HG03439 (cell line): ENCODE measurements around the gene ADARB2.

Source experiments
- ATAC-seq: cut with Tn5 transposase; IDR thresholded peaks from one replicate; pipeline ENCODE4 v1.9.1; 2021; ENCODE audit warnings: mild to moderate bottlenecking, moderate library complexity; ENCODE audit not compliant: unreplicated experiment

The ADARB2 gene

DNA sequence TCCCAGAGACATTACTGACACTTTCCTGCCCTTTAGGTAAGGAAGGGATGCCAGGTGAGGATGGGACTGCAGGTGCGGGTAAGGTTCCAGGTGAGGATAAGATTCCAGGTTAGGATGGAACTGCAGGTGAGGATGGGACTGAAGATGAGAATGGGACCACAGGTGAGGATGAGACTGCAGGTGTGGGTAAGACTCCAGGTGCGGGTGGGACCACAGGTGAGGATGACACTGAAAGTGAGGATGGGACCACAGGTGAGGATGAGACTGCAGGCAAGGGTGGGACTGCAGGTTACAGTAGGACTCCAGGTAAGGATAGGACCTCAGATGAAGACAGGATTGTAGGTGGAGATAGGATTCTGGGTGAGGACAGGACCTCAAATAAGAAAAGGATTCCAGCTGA lies 358.9 kb downstream of the ADARB2 start:
- ATAC-seq: no peak

DNA sequence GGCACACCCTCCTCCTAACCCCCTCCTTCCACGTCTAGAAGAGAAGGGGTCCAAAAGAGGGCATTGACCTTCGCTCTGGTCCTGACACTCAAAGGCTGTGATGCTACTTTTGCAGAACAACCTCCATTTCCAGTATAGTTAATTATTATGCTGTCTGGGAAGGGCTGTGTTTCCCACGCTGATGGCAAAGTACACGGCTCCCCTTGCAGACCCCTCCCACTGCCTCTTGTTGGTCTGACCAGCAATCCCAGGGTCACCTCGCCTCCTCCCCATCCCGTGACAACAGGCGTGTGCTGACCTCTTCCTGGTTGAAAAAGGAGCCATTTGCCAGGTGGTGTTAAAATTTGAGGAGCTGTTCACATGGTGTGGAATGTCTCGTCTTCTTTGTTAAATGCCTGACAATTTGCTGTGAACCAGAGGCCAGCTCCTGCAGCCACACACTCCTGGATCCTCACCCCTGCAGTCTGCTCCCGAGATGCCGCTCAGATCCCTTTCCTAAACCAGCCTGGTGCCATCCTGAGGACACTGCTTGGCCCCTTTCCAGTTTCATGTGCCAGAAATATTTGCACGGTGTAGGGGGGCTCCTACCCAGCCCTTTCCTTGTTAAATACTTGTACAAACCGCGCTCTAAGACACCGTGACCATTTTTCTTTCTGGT lies 359.5 kb downstream of the ADARB2 start:
- ATAC-seq: no peak

DNA sequence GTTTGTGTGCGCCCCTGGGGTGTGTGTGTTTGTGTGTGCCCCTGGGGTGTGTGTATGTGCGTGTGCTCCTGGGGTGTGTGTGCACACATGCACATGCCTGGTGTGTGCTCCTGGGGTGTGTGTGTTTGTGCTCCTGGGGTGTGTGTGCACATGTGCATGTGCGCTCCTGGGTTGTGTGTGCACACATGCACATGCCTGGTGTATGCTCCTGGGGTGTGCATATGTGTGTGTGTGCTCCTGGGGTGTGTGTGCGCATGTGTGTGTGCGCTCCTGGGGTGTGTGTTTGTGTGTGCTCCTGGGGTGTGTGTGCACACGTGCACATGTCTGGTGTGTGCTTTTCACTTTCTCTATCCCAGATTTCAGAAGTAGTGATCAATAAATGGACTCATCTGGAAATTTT lies 360.1 kb downstream of the ADARB2 start:
- ATAC-seq: no peak

DNA sequence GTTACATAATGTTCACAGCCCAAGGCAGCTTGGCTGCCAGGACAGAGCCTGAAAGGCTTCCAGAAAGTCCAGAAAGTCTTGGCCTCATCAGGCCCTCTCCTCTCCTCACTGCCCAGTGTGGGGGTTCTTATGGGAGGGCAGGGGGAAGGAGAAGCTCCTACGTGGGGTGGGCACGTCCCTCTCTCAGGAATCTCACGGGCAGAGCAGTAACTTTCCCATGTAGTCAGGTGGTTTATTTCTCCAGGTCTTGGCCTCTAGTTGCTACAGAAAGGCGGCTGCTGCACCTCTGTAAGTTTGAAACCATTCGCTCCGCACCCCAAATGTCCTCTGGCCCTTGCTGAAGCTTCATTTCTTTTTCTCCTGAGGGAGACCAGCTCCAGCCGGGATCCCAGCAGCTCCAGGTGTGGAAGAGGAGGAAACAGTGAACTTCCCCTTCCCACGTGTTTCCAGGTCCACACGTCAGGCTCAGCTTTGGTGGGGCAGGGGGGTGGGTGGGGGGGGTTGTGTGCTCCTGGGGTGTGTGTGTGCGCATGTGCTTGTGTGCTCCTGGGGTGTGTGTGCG lies 360.9 kb downstream of the ADARB2 start:
- ATAC-seq: no peak

DNA sequence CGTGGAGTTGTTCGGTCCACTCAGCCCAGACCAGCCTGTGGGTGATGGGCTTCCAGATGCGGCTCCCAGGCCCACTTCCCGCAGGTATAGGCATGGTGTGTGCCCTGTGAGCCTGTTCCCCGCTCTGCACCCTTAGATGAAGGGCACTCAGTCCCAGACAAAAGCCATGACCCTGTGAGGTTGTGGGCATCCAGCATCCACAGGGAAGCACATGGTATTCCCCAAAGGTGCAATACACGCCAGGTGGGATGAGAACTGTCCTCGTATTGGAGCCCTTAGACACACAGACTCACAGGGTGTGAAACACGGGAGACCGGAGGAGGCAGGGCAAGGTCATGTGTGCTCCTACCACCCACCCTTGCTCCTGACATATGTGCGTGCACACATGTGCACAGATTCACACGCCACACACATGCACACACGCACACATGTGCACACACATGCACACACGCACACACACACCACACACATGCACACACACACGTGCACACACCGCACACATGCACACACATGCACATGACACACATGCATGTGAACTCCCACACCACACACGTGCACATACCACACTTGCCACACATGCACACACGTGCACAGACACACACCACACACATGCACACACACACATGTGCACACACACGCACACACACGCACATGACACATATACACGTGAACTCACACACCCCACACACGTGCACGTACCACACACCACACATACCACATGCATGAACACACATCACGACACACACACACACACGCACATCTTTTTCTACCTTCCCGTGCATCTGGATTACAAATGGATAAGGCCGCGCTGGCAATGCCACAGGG lies 361.8 kb downstream of the ADARB2 start:
- ATAC-seq: no peak

DNA sequence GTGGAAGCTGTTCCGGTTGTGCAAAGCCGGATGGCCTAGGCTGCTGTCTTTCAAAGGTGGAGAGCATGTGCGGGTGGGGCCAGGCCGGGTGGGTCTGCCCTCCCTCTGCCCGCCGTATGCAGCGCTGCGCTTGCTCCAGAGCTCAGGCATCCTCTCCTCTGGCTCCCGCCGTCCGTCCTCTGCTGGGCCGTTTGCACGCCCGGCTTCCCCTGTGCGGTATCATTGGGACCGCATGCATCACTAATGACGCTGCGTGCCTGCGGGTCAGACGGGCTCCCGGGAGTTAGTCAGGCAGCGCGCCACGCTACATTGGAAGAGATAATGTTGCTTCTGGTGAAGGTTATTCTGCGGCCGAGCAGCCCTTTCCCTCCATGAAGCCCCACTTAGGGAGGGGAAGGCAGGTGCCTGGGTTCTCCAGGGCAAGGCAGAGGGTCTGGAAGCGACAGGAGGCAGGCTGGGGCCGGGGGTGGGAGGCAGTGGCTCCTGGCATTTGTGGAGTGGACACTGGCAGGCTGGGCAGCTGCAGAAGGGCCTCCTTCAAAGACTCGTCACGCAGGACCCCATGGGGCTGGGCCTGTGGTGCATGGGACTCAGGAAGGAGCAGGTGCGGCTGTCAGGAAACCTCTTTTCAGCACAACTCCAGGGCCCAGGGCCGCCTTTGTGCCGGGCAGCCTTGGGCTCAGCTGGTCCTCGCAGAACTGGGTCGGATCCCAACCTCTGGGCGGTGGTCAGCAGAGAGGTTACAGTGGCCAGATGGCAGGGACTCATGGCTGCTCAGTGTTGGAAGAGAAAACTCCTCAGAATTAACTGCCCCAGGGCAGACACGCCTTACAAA lies 362.6 kb downstream of the ADARB2 start:
- no peak for ATAC-seq

DNA sequence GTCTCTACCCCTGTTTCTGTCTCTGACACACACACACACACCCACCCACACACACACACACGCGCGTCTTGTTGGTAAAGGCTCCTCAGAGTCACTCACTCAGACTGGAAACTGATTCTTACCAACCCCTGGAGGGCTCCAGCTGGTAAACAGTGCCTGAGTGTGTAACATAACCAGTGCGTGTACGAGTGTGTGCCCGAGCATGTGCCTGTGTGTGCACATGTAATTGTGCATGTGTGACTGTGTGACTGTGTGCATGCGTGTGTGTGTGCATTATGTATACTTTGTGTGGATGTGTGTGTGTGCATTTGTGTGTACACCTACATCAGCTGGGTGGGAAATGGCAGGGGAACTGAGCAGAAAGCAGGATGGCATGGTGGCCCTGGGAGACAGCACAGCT lies 364.0 kb downstream of the ADARB2 start:
- ATAC-seq: no peak

DNA sequence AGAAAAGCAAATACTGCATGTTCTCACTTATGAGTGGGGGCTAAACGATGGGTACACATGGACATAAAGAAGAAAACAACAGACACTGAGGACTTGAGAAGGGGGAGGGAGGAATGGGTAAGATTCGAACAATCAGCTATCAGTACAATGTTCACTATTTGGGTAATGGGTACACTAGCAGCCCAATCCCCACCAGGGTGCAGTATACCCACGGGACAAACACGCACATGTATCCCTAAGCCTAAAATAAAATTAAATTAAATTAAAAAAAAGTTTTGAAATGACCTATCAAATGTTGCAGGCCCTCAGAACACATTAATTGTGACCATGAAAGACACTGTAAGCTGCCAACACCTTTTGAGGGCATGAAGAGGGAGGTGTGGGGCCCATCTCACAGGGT lies 365.1 kb downstream of the ADARB2 start:
- ATAC-seq: no peak

DNA sequence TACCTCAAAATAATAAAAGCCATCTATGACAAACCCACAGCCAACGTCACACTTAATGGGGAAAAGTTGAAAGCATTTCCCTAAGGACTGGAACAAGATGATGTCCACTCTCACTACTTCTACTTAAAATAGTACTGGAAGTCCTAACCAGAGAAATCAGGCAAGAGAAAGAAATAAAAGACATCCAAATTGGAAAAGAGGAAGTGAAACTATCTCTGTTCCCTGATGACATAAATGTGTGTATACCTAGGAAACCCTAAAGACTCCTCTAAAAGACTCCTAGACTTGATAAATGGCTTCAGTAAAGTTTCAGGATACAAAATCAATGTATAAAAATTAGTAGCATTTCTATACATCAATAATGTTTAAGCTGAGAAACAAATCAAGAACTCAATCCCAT lies 367.0 kb downstream of the ADARB2 start:
- ATAC-seq: no peak

DNA sequence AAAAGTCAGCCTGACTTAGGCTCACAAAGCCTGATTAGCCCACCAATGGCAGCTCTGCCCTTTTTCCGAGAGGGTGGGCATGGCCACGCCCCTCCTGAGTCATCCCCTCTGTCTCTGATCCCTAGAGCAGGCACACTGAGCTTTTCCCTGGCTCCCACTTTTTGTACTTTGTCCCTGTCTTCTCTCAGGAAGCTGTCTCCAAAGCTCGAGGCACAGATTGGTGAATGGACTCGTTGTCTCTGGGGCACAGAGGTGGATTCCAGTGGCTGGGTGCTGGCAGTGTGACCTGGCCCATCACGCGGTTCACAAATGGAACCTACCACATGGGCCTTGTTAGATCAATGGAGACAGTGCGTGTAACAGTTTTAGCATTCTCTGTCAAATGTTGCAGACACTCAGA lies 367.7 kb downstream of the ADARB2 start:
- no peak for ATAC-seq

DNA sequence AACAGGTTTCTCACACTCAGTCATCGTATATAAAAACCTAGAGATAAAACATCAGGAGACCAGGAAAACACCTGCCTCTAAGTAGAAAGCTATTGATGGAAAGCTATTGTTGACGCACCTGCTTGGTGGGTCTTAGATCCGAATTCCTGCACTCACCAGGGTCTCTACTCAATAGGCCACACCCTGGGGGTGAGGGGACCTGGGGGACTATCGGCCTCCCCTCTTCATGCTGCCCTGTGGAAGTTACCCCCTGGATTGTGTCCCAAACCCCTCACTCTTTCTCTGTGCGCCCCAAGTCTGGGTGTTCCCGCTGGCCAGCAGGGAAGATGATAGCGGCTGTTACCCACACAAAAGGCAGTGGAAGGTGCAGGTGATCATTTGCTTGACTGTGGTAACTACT lies 368.1 kb downstream of the ADARB2 start:
- no peak for ATAC-seq

DNA sequence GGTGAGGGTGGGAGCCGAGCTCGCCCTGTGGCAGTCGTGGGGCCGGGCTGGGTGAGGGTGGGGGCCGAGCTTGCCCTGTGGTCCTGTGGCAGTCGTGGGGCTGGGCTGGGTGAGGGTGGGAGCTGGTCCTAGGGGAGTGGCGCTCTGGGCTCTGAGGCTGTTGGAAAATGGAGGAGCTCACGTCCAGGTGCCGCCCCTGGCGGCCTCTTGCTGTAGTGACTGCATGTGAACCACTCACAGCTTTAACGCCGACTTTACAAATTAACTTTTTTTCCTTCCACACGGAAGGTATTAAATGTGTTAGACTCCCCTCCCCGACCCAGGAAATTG lies 368.5 kb downstream of the ADARB2 start:
- ATAC-seq: no peak

DNA sequence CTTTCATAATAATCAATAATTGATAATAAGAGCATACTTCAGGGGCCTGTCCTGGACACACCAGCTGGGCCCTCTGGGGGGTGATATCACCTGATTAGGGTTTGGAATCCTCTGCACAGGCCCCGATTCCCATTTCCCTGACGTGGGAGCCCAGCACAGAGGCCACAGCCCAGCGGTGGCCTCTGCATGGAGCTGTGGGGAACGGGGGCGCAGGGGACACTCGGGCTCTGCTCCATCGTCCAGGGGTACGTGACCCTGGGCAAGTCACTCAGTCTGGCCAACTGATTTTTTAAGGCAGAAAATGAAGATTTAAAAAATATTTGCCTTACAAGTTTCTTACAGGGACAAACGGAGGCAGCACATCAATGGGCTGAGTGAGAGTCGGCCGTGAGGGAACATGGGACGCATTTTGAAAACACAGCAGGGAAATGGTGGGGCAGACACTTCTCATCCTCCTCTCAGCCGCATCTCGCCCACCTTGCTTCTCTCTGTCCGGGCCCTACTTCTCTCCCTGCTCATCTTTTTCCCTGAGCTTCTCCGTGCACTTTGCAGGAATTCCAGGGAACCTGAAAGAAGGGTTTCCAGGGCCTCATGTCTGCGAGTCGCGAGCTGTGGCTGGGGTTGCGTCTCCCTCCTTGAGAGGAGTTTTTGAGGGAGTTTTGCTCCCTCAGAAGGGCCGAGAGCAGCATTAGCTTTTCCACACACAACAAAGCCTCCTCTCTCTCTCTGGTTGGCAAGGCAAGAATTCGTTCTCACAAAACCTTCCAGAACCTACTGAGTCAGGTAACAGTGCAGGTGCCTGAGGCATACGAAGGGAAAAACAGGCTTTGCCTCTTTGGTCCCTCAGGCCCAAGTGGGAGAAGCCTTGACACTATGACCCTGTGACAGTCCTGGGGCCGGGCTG lies 369.1 kb downstream of the ADARB2 start:
- no peak for ATAC-seq

DNA sequence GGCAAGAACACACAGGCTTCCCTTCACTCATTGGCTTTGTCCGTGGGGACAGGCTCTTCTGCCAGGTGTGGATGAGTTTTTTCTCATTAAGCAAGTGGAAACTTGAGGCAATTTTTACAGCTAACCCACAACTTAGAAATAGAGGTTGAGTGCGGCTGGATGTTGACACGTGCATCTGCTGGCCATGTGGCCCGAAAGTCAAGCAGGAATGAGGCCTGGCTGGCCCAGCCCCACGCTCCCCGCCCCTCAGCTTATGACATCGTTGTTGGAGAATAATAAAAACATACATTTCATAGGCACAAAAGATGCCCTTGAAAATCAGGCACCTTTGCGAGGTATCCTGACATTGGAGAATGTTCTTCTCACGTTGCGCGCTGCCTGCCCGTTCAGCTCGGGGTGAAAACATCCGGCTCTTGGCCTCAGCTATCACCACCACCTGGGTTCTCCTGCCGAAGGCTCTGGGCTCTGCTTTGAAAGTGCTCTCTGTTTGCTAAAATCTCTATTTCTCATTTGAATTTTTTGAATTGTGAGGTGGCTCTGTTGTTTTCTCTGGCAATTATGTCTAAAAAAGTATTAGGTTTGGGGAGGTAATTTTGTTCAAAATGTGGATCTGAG lies 370.4 kb downstream of the ADARB2 start:
- ATAC-seq: no peak

DNA sequence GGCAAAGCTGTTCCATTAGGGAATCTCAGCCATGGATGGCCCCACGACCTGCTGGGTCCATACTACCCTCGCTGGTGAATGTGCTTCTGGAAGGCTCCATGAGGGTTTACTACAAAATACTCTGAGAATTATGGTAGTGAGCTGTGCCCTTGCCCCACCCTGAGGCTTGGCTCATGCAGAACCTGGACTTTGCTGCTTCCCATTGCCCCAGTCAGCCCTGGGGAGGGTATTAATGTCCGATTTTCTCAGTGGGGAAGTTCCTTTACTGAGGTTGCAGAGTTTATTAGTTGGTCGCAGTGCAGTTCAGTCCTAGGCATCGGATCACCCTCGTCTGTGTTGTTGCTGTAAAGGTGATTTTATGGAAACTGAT lies 371.0 kb downstream of the ADARB2 start:
- ATAC-seq: no peak

DNA sequence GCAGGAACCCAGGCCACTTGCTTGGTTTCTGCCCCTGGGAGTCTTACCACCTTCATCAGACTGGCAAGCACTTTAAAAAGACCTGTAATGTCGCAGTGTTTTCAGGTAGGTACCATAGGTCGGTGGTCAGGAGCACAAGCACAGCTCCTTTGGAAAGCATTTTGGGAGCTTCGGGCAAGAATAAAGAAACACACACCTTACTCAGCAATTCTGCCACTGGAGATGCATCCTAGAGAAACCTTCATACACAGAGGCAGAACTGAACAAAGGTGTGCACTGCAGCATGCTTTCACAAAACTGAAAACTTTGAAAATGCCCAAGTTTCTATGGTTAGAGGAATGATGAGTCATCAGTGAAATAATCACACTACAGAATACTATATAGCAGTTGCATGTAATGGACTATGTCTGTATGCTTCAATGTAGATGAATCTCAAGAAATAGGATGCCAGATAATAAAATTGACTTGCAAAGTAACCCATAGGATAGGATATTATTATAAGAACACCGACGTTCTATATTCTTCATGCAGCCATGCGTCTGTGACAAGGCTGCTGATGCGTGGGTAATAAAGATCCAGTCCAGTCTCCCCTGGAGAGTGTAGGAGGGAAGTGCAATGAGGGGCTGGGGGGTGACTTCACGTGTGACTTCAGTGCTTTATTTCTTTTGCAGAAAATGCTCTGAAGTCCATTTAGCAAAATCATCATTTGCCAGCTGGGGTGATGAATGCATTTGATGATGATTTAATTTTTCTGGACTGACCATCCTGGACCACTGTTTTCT lies 371.6 kb downstream of the ADARB2 start:
- ATAC-seq: no peak

DNA sequence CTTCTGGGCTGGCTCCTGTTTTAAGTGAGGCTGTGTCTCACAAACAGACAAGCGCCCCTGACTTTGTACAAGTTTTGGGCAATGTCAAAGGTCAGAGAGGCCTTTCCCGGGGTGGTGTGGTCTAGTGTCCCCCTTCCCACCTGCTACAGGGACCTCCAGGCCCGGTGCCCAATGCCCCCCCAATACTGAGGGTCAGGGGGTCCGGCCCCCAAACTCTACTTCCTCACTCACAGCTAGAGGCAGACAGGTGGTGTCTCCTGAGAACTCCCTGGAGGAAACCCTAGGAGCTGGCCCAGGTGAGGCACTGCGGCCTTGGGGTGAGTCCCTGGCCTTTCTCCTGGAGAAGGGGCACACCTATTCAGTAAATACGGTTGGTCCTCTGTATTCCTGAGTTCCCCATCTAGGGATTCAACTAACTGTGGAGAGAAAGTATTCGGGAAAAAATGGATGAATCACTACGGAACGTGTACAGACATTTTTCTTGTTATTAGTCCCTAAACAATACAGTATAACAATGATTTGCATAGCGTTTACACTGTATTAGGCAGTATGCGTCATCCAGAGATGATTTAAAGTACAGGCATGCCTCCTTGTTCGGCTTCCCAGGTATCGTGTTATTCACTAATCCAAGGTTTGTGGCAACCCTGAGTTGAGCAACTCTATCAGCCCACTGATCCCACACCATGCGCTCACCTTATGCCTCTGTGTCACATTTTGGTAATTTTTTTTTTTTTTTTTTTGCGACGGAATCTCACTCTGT lies 373.0 kb downstream of the ADARB2 start:
- ATAC-seq: no peak

DNA sequence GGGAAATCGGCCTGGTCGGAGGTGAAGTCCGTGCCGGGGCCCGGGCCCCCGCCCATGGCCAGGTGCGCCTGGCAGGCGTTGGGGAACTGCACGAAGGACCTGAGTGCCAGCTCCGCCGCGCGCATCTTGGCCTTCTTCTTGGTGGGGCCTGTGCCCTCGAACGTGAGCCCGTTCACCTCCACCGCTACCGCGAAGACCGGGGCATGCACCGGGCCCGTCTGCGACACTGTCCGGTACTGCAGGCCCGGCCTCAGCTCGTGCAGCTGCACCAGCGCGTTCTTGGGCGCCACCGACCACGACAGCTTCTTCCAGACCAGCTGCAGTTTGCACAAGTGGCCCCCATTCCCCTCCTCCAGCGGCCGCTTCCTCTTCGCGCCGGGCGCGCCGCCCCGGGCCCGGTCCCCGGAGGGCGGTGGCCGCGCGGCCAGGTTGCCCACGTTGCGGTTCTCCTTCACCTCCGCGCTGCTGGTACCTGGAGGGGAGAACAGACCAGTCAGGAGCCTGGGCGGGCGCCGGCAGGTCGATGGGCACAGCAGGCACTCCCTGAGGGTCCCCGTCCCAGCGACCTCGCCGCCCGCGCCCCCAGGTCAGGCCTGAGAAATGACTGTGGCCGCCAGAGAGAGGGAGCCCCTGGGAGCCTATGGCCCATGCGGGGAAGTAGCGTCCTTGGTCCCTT lies 373.7 kb downstream of the ADARB2 start:
- no peak for ATAC-seq
